Vagina (tissue), 2 donors: Measurements from ENCODE around the gene ZNF74. TPM values are rescaled to one million over a fixed set of nuclear protein-coding genes. Genes with fewer than 3 reads are reported as not detected.
A peak's percentile ranks its signal among the peaks of the same experiment; 100 is the strongest.

Experiments
- DNase-seq, 2 donors: peaks; one replicate each; pipeline ENCODE4 v3.0.0-alpha.2; 2017; ENCODE audit errors: extremely low spot score in 2 of 2
- H3K27ac ChIP-seq: fragments of 200-600 bp; sonication (generic); one replicate; pipeline ENCODE4 v1.5.1; 2019
- H3K27me3 ChIP-seq: fragments of 200-600 bp; sonication (generic); one replicate; pipeline ENCODE4 v1.5.1; 2019
- H3K36me3 ChIP-seq, 2 donors: fragments of 200-600 bp; sonication (generic); one replicate each; pipeline ENCODE4 v1.5.1; 2017 to 2019
- H3K4me1 ChIP-seq: fragments of 200-600 bp; sonication (generic); one replicate; pipeline ENCODE4 v1.5.1; 2019
- H3K4me3 ChIP-seq, 2 donors: fragments of 200-600 bp; sonication (generic); 1 replicate in 1 of 2; 2 replicates in 1 of 2; pipeline ENCODE4 v1.5.1; 2016 to 2019
- H3K9me3 ChIP-seq: fragments of 200-600 bp; sonication (generic); one replicate; pipeline ENCODE4 v1.5.1; 2019
- POLR2A ChIP-seq, 2 donors: fragments of 450-650 bp; IDR thresholded peaks; one replicate each; pipeline ENCODE4 v1.6.1; 2017; ENCODE audit warnings: antibody characterized with exemption in 2 of 2, mild to moderate bottlenecking in 2 of 2, moderate library complexity in 2 of 2
- POLR2AphosphoS5 ChIP-seq, 2 donors: sonication (generic); formaldehyde crosslinking; IDR thresholded peaks; one replicate each; pipeline ENCODE4 v1.9.0; 2017; ENCODE audit warnings: antibody characterized with exemption in 2 of 2, mild to moderate bottlenecking in 2 of 2, low read depth in 1 of 2; ENCODE audit not compliant: insufficient read depth in 1 of 2
- intact Hi-C: fragments of 100-400 bp; cut with DNase I; formaldehyde crosslinking; loops from one replicate; pipeline ENCODE4 v1.15.1; 2023
- total RNA-seq: library from RNA; depleted of rRNA; stranded (reverse); fragments of >200 nt; gene quantifications from one replicate; pipeline ENCODE4 v1.2.3, GENCODE V29; 2016
- TF ChIP-seq, protein P1 (sequence below), 3 experiments: fragments of 450-650 bp in 2 of 3; fragments of 200-600 bp in 1 of 3; sonication (generic) in 1 of 3; IDR thresholded peaks; one replicate each; pipeline ENCODE4 v1.5.1; 2017 to 2019; ENCODE audit warnings: antibody characterized with exemption in 3 of 3, mild to moderate bottlenecking in 2 of 3, moderate library complexity in 2 of 3

Gene ZNF74
- total RNA-seq, 1 donor from 2014 or later = 11.0 TPM

DNA sequence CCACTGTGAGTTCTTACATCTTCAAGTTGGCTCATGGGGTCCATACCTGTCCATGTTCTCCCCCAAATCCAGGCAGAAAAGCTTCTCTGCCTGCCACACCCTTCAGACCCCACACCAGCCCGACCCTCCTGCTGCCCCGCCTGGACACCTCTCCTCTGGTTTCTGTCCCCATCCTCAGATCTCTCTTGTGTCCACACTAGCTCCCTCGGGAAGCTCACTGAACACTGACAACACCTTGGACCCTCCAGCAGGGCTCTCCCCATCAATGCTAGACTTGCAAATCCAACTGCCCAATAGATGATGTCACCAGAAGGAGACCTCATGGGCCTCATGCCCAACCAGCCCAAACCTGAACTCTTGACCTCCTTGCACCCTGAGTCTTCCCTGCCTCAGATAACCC is 40.8 kb downstream of the ZNF74 start:
- Histone ChIP-seq H3K4me3 (no peak overlapping the region), H3K27ac (peak overlapping the region; percentile 0), H3K4me1 (peaks cover 60% of the 10 kb centered on the region), H3K27me3 (no peaks in the 10 kb centered on the region), H3K36me3 (no peaks in the 10 kb centered on the region), H3K9me3 (no peaks in the 10 kb centered on the region)
- TF ChIP-seq POLR2A (IDR thresholded peaks at IDR 0.05) (no peak), POLR2AphosphoS5 (IDR thresholded peaks at IDR 0.05; ENCODE audit: insufficient read depth in 1 of 2, low read depth in 1 of 2) (no peak)
- TF ChIP-seq, protein P1, sequence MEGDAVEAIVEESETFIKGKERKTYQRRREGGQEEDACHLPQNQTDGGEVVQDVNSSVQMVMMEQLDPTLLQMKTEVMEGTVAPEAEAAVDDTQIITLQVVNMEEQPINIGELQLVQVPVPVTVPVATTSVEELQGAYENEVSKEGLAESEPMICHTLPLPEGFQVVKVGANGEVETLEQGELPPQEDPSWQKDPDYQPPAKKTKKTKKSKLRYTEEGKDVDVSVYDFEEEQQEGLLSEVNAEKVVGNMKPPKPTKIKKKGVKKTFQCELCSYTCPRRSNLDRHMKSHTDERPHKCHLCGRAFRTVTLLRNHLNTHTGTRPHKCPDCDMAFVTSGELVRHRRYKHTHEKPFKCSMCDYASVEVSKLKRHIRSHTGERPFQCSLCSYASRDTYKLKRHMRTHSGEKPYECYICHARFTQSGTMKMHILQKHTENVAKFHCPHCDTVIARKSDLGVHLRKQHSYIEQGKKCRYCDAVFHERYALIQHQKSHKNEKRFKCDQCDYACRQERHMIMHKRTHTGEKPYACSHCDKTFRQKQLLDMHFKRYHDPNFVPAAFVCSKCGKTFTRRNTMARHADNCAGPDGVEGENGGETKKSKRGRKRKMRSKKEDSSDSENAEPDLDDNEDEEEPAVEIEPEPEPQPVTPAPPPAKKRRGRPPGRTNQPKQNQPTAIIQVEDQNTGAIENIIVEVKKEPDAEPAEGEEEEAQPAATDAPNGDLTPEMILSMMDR (IDR thresholded peaks at IDR 0.05) = no peak
- no peak for DNase-seq
- intact Hi-C loops = no loop called here

DNA sequence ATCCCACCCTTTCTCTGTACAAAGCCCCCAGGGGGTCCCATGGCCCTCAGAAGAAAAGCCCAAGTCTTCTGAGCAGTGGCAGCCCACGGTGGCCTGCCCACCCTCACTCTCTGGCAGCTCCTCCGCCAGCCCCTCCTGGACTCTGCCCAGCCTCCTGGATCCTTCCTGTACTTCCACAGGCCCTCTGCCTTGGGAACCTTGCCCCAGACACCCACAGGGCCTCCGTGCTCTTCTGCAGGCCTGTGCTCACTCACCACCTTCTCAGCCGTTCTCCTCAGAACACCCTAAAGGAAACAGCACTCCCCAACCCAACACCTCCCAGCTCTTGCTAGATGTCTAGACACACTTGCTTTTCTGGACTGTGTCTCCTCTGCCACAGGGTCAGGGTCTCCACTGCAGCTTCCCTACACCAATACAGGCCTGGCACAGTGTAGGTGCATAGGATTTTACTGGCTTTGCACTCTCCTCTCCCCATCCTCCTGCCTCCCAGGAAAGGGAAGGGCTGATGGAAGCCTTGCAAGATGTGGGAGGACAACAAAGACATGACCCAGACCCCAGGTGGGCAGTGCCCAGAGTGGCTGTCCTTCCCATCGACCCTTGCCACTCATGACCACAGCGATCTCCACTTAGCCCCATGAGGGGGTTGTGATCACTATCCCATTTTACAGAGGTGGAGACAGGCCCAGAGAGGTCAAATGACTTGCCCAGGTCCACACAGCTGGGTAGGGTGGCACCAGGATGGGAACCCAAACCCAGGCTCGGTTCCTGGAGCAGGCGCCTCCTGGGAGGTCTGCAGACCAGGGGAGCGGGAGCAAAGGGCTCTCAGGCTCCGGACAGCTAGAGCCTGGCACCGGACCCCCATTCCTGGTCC is 41.7 kb downstream of the ZNF74 start:
- Histone ChIP-seq H3K36me3 (no peaks in the 10 kb centered on the region), H3K9me3 (no peaks in the 10 kb centered on the region), H3K4me3 (peak overlapping the region; percentile 54 to 60), H3K4me1 (peaks cover 51% of the 10 kb centered on the region), H3K27ac (peak overlapping the region; percentile 85), H3K27me3 (no peaks in the 10 kb centered on the region)
- intact Hi-C loops = no loop called here
- TF ChIP-seq POLR2A (IDR thresholded peaks at IDR 0.05) = no peak
- TF ChIP-seq POLR2AphosphoS5 (IDR thresholded peaks at IDR 0.05; ENCODE audit: insufficient read depth in 1 of 2, low read depth in 1 of 2) = no peak
- TF ChIP-seq, protein P1 (IDR thresholded peaks at IDR 0.05) = no peak
- no peak for DNase-seq

DNA sequence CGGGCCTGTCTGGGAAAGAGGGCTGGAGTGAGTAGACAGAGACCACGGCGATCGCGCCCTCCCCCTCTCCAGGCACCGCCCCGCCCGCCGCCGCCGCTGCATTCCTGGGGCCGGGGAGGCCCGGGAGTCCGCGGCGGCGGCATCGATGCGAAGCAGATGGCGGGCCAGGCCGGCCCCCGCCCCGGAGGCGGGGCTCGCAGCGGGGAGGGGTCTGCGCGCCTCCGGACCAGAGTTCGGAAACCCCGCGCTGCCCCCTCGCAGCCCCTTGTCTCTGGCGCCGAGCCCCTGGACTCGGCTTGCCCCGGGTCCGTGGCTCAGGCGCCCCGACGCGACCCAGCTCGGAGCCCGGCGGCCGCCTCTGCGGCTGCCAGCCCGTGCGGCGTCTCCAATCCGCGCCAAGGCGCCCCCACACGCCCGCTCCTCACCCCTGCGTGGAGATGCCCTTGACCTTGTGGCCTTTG is 42.4 kb downstream of the ZNF74 start:
- Histone ChIP-seq H3K27ac (peak overlapping the region; percentile 85), H3K27me3 (no peaks in the 10 kb centered on the region), H3K4me3 (peak overlapping the region; percentile 54 to 60), H3K36me3 (no peaks in the 10 kb centered on the region), H3K4me1 (peaks cover 47% of the 10 kb centered on the region), H3K9me3 (no peaks in the 10 kb centered on the region)
- TF ChIP-seq, protein P1 (IDR thresholded peaks at IDR 0.05) = no peak
- TF ChIP-seq POLR2A (IDR thresholded peaks at IDR 0.05) (no peak), POLR2AphosphoS5 (IDR thresholded peaks at IDR 0.05; ENCODE audit: insufficient read depth in 1 of 2, low read depth in 1 of 2) (no peak)
- intact Hi-C loops = no loop called here
- DNase-seq = no peak

DNA sequence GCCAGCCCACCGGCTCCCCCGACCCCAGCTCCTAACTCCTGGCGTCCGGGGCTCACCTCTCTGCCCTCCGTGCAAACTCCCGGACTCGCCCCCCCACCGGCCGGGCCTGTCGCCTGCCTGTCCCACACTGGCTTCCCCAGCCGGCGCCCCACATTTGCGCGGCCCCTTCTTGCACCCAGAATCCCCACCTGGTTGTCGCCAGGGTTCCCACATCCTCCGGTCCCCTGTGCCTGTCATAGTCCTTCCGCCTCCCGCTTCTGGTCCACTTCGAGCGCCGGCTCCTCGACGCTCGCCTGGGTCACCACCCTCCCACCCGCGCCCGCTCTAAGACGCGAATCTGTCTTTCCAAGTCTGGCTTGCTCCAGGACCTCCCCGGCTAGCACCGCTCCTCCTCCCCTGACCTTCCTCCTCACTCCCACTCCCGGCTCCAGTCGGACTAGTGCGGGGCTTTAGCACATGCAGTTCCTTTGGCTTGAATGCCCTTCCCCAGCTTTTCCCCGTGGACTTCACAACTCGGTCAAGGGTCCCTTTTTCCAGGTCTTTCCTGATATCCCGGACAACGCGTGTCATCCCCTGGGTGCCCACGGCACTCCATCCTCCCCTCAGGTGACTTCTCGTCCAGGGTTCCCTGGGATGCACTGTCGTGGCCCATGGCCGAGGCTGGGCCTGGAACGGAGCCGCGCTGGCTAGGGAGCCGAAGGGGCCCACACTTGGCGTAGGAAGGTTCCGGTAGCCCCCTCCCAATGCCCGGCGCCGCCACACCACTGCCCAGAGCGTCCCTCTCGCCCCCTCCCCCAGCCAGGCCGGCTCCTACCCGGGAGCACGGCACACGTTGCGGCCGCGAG is 43.0 kb downstream of the ZNF74 start:
- H3K4me1 ChIP-seq = peaks cover 51% of the 10 kb centered on the region

More for the DNA sequence above, 43.0 kb downstream of the ZNF74 start:
- DNase-seq = no peak
- H3K27me3 ChIP-seq = no peaks in the 10 kb centered on the region
- H3K36me3 ChIP-seq = no peaks in the 10 kb centered on the region
- peak overlapping the region; percentile 54 to 60 for H3K4me3 ChIP-seq
- H3K27ac ChIP-seq = peak overlapping the region; percentile 85
- intact Hi-C loops = no loop called here
- TF ChIP-seq POLR2A (IDR thresholded peaks at IDR 0.05) (no peak), POLR2AphosphoS5 (IDR thresholded peaks at IDR 0.05; ENCODE audit: insufficient read depth in 1 of 2, low read depth in 1 of 2) (peak in 1 of 2 donors; percentile 25)
- TF ChIP-seq, protein P1 (IDR thresholded peaks at IDR 0.05) = no peak
- H3K9me3 ChIP-seq = no peaks in the 10 kb centered on the region
